Natural killer cell (primary cell): ENCODE results near the gene CTBP1. TPM values are rescaled to one million over a fixed set of nuclear protein-coding genes. Genes with fewer than 3 reads are reported as not detected.

Experiments used
- ATAC-seq, 3 donors: fragments of 150-1000 bp in 2 of 3; fragments of 200-7000 bp in 1 of 3; cut with Tn5 transposase; 1 replicate in 1 of 3; 2 replicates in 2 of 3; pipeline ENCODE4 v1.10.0; 2021; ENCODE audit warnings: mild to moderate bottlenecking in 2 of 3, moderate library complexity in 2 of 3
- DNase-seq, 2 donors: peaks; one replicate each; pipeline versions ENCODE4 v3.0.0 to v3.0.0-alpha.2; 2013 to 2021; ENCODE audit warnings: mixed read lengths in 1 of 2
- H3K27ac ChIP-seq: one replicate; pipeline ENCODE4 v1.5.1; 2013; ENCODE audit warnings: mild to moderate bottlenecking, low read length
- H3K27me3 ChIP-seq: one replicate; pipeline ENCODE4 v1.6.1; 2013; ENCODE audit warnings: low read length; ENCODE audit not compliant: control insufficient read depth, insufficient read depth
- H3K36me3 ChIP-seq: one replicate; pipeline ENCODE4 v1.6.1; 2013; ENCODE audit warnings: low read length; ENCODE audit not compliant: control insufficient read depth, insufficient read depth
- H3K4me1 ChIP-seq: one replicate; pipeline ENCODE4 v1.6.1; 2013; ENCODE audit warnings: low read length; ENCODE audit not compliant: control insufficient read depth, insufficient read depth
- H3K4me3 ChIP-seq: one replicate; pipeline ENCODE4 v1.5.1; 2013; ENCODE audit warnings: low read length
- H3K9me3 ChIP-seq: one replicate; pipeline ENCODE4 v1.6.1; 2013; ENCODE audit warnings: low read length; ENCODE audit not compliant: control insufficient read depth, insufficient read depth
- H3K27ac Mint-ChIP-seq, 2 donors: one replicate each; pipeline ENCODE4 v1.8.0; 2022; ENCODE audit warnings: mild to moderate bottlenecking in 2 of 2, mixed read lengths in 2 of 2, moderate library complexity in 1 of 2
- H3K27me3 Mint-ChIP-seq, 2 donors: one replicate each; pipeline ENCODE4 v1.8.0; 2022; ENCODE audit warnings: low read depth in 2 of 2, mixed read lengths in 2 of 2
- H3K36me3 Mint-ChIP-seq: one replicate; pipeline ENCODE4 v1.8.0; 2022; ENCODE audit warnings: mixed read lengths
- H3K4me1 Mint-ChIP-seq, 2 donors: one replicate each; pipeline ENCODE4 v1.8.0; 2022; ENCODE audit warnings: mixed read lengths in 2 of 2
- H3K4me3 Mint-ChIP-seq: one replicate; pipeline ENCODE4 v1.8.0; 2022; ENCODE audit warnings: mild to moderate bottlenecking, moderate library complexity, mixed read lengths
- H3K9me3 Mint-ChIP-seq, 2 donors: one replicate each; pipeline ENCODE4 v1.8.0; 2022; ENCODE audit warnings: mixed read lengths in 2 of 2
- WGBS: methylation state at CpG from one replicate; pipeline ENCODE4 v1.1.7; 2013; ENCODE audit warnings: missing lambda C conversion rate; ENCODE audit not compliant: insufficient coverage; 5-methylcytosine and 5-hydroxymethylcytosine counted together
- intact Hi-C: fragments of 100-400 bp; cut with micrococcal nuclease; formaldehyde crosslinking; loops from one replicate; pipeline ENCODE4 v1.14.2; 2022
- total RNA-seq, 4 donors: library from RNA; stranded (reverse); fragments of 120-200 nt in 1 of 4; gene quantifications; one replicate each; pipeline versions ENCODE4 v1.2.3 to v1.2.4, GENCODE V29; 2013 to 2022
- TF ChIP-seq, protein P1 (sequence below): fragments of 200-600 bp; IDR thresholded peaks from one replicate; pipeline ENCODE4 v1.8.0; 2022; ENCODE audit warnings: antibody characterized with exemption

The CTBP1 gene
- total RNA-seq, 3 donors from 2014 or later (not counting 1 experiment from before 2014, with no cell fraction given), result 384 to 388 (median 388) TPM

DNA sequence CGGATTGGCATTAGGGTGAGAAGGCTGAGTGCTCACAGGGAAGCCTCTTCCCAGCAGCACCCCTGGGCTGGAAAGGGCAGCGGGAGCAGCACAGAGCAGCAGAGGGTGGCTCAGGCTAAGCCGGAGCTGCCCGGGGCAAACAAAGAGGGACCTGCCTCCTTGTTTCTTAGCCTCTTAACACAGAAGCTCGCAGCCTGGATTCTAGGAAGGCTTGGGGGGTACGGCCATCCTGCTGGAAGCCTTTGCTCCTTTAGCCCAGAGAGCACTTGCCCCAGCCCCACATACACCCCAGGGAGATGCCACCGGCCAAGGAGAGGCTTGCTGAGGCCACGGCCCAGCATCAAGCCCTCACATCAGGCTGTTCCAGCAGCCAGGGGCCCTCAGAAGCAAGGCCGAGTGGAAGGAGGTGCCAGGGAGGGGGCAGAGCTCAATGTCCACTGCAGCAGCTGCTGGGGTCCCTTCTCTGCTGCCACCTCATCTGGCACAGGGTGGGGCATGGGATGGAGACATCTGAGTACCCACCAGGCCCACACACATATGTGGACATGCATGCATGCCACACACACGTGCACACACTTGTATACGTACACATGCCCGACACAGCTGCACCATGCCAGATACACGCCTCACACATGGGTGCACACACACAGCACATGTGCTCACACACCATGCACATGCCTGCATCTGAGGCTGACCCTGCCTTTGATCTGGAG lies 56.3 kb downstream of the CTBP1 start:
- H3K4me1 Mint-ChIP-seq, result peaks cover 30 to 51% of the 10 kb centered on the region in 2 donors
- Histone ChIP-seq H3K4me1 (peaks cover 48% of the 10 kb centered on the region), H3K9me3 (no peaks in the 10 kb centered on the region), H3K27me3 (no peaks in the 10 kb centered on the region), H3K4me3 (no peak overlapping the region), H3K36me3 (peaks cover 19% of the 10 kb centered on the region), H3K27ac (no peak overlapping the region)
- no peaks in the 10 kb centered on the region for H3K9me3 Mint-ChIP-seq
- WGBS, result 94% methylated on average over 13 of the region's 13 CpGs
- no peaks in the 10 kb centered on the region for H3K27me3 Mint-ChIP-seq
- TF ChIP-seq, protein P1, sequence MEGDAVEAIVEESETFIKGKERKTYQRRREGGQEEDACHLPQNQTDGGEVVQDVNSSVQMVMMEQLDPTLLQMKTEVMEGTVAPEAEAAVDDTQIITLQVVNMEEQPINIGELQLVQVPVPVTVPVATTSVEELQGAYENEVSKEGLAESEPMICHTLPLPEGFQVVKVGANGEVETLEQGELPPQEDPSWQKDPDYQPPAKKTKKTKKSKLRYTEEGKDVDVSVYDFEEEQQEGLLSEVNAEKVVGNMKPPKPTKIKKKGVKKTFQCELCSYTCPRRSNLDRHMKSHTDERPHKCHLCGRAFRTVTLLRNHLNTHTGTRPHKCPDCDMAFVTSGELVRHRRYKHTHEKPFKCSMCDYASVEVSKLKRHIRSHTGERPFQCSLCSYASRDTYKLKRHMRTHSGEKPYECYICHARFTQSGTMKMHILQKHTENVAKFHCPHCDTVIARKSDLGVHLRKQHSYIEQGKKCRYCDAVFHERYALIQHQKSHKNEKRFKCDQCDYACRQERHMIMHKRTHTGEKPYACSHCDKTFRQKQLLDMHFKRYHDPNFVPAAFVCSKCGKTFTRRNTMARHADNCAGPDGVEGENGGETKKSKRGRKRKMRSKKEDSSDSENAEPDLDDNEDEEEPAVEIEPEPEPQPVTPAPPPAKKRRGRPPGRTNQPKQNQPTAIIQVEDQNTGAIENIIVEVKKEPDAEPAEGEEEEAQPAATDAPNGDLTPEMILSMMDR, result no peak
- no peaks in the 10 kb centered on the region for H3K36me3 Mint-ChIP-seq
- H3K27ac Mint-ChIP-seq, result peak overlapping the region; percentile 43 to 65
- ATAC-seq, result peak in 2 of 3 donors; percentile 18 to 30
- intact Hi-C loops, result no loop called here
- peak; percentile 12 to 15 for DNase-seq
- no peak overlapping the region for H3K4me3 Mint-ChIP-seq

DNA sequence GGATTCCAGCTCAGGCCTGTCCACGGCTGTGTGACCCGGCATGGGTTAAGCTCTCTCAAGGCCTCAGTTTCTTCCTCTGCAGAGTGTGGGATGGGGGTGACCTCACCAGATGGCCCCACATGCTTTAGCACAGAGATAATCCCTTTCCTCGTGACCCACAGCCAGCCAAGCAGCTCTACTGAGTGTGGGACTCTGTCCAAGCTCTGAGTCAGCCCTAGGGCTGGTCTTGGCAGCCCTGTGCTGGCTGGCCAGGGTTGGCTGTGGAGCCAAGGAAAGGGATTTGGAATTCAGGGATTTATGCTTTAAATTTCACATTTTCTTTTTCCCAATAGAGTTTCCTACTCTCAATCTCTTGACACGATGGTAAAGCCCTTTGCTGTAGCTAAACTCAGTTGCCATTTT lies 56.8 kb downstream of the CTBP1 start:
- TF ChIP-seq, protein P1, result no peak
- Histone ChIP-seq H3K27me3 (no peaks in the 10 kb centered on the region), H3K27ac (no peak overlapping the region), H3K4me1 (peaks cover 46% of the 10 kb centered on the region), H3K4me3 (no peak overlapping the region), H3K9me3 (no peaks in the 10 kb centered on the region), H3K36me3 (peaks cover 14% of the 10 kb centered on the region)
- H3K27ac Mint-ChIP-seq, result peak overlapping the region; percentile 43 to 77
- no peaks in the 10 kb centered on the region for H3K36me3 Mint-ChIP-seq
- H3K4me3 Mint-ChIP-seq, result no peak overlapping the region
- WGBS, result 93% methylated on average over 3 of the region's 4 CpGs
- peaks cover 28 to 49% of the 10 kb centered on the region in 2 donors for H3K4me1 Mint-ChIP-seq
- H3K27me3 Mint-ChIP-seq, result no peaks in the 10 kb centered on the region
- ATAC-seq (no peak), DNase-seq (no peak)
- intact Hi-C loops, result no loop called here
- no peaks in the 10 kb centered on the region for H3K9me3 Mint-ChIP-seq

DNA sequence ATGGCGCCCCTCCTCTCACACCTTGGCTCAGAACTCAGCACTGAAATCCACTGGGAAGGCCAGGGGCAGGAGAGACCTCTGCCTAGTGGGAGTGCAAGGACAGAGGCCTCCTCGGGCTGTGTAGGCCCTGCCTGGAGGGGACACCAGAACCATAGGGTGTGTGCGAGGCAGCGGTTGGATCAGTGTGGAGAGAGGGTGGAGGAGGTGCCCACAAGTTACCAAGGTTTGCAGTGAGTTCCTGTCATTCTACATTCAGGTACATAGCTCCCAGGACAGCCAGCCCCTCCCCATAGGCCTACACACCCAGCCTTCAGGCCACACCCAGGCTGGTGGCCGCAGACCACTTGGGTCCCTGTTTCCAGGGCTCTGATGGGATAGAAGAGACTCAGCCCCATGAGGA lies 57.3 kb downstream of the CTBP1 start:
- no peaks in the 10 kb centered on the region for H3K36me3 Mint-ChIP-seq
- no peak overlapping the region for H3K4me3 Mint-ChIP-seq
- peaks cover 41% of the 10 kb centered on the region for H3K4me1 ChIP-seq
- no peaks in the 10 kb centered on the region for H3K9me3 ChIP-seq
- no peaks in the 10 kb centered on the region for H3K27me3 ChIP-seq
- H3K4me3 ChIP-seq, result no peak overlapping the region
- ATAC-seq (no peak), DNase-seq (peak in 1 of 2 donors; percentile 1)
- H3K27me3 Mint-ChIP-seq, result no peaks in the 10 kb centered on the region
- H3K4me1 Mint-ChIP-seq, result peaks cover 28 to 48% of the 10 kb centered on the region in 2 donors
- no peaks in the 10 kb centered on the region for H3K9me3 Mint-ChIP-seq
- no peak overlapping the region for H3K27ac ChIP-seq
- intact Hi-C loops, result no loop called here
- peak overlapping the region; percentile 77 to 83 for H3K27ac Mint-ChIP-seq
- WGBS, result 63% methylated on average over 3 of the region's 5 CpGs
- H3K36me3 ChIP-seq, result peaks cover 10% of the 10 kb centered on the region
- TF ChIP-seq, protein P1, result no peak
